Mucosa of gallbladder (tissue), 1 donor: ENCODE results near the gene SHISA6. TPM values are rescaled to one million over a fixed set of nuclear protein-coding genes. Genes with fewer than 3 reads are reported as not detected.

Source experiments
- DNase-seq: peaks from one replicate; pipeline ENCODE4 v3.0.0-alpha.2; 2020; ENCODE audit warnings: low spot score
- total RNA-seq: library from RNA; stranded (reverse); gene quantifications from one replicate; pipeline ENCODE4 v1.2.1, GENCODE V29; 2021
- donor health status: DM: no; HTN: no; CAD: no.

The SHISA6 gene
- 0.75 TPM for total RNA-seq

GRCh38 chr17:11240841-11241610 lies at the start of gene SHISA6:
Gene SHISA6, plus strand, starts transcription at chr17:11241213.
- no peak for DNase-seq

DNA sequence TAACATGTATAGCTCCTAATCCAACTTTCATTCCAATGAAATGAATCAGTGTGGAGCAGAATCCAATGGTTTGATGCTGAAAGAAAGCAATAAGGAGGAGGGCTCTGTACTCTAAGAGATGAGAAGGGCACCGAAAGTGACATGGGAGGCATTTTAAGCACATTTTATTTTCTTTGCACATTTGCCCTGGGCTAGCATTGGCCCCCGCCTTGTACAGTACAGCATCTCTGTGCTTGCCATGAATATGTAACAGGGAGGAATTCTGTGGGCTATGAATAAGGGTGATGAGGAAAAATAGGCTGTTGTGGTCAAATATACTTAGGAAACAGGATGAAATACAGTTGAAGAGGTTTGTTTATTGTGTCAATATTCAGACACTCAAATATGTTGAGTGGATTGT lies 45.2 kb upstream of the SHISA6 start:
- DNase-seq: no peak

GRCh38 chr17:11204991-11205390 lies 36.0 kb upstream of the SHISA6 start:
- DNase-seq: no peak

DNA sequence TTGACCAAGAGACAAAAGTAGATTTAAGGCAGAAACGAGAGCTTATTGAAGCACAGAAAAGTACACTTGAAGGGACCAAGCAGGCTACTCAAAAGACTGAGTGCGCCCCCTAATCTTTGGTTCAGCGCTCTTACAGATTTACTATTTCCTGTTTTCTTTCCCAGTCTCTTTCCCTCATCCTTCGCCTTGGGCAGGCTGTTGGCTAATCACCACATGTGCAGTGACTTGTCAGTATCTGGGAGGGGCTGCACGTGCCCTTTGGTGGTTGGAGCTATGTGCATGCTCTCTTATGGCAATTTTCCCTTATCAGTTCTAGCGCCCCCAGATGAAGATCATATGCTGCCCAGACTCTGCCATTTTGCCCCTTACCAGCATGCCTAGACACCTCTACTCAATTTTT lies 35.4 kb upstream of the SHISA6 start:
- DNase-seq: no peak

DNA sequence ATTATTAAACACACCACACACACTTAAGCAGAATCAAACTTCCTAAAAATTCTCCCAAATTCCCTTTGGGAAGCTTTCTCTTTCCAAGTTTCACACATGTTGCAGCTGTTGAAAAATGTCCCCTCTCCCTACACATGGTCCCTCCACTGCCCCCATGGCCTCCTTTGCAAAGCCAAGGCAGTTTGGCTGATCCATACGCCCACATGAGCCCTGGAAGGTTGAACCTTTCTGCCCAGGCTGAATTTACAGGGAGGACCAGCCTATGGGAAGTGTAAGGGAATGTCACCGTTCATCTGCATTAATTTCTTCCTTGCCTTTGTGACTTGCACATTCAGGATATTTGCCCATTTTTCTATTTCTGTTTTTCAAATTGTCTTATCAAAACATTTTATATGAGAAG lies 31.1 kb upstream of the SHISA6 start:
- DNase-seq: no peak

- DNase-seq: no peak
Measured at GRCh38 chr17:11212792-11213191, 28.2 kb upstream of the SHISA6 start.

GRCh38 chr17:11216976-11217375 lies 24.0 kb upstream of the SHISA6 start:
- DNase-seq: no peak

DNA sequence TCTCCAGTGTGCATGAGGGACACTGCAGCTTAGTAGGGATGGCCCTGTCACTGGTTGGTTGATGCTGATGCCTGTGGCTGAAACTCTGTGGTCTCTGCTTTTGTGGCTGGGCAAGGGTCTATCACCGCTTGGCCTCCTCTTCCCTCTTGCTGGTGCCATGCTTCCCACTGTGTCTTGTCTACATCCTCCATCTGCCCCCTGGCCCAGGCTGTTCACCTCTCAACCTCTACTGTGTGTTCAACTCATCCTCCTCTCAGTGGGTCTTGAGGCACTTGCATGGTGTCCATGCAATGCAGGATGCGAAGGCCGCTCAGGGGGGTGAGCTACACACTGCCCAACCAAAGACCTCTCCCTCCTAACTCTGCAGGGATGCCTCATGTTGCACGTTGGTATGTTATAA lies 19.8 kb upstream of the SHISA6 start:
- DNase-seq: no peak

GRCh38 chr17:11221721-11222120 lies 19.3 kb upstream of the SHISA6 start:
- DNase-seq: no peak

DNA sequence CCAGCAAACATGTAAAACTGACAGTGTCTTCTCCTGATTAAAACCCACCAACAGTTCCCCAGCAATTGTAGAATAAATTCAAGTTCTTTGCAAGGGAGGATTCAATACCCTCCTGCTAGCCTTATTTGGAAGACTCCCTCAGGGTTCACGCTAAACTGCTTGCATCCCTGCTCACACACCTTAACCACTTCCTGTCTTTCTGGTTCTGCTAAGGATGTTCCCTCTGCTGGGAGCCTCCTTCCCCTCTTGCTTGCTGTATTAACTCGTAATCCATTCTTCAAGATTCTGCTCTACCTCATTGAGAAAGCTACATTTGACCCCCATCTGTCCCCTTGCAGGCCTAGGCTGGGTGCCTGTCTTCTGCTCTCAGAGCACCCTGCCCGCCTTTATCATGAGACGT lies 2.3 kb upstream of the SHISA6 start:
- no peak for DNase-seq

DNA sequence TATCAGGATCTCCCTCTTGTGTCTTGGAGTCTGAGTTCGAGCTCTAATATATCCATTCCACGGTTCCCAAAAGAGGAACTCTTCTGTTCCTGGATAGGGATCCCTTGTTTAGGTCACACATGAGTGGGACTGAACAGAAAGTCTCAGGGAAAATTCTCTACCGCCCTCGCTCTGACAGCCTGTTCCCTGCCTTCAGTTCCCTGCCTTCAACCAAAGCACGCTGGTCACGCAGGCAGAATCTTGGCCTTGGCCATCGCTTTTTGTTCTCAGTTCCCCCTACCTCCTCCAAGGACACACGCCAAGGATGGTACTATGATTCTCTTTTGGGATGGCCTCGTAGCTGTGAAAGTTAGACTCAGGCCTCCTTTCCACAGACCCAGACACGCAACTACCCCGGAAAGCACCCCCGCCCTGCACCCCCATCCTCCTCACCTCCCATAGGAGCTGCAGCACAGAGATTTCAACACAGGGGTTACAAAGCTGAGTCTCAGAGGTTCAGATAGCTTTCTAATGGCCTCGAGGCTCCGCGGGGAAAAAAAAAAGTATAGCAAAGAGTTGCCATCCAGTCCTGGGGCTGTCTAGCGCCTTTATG lies 1.5 kb upstream of the SHISA6 start:
- DNase-seq: no peak

GRCh38 chr17:11240041-11240840 lies 772 bp upstream of the SHISA6 start:
- DNase-seq: no peak

DNA sequence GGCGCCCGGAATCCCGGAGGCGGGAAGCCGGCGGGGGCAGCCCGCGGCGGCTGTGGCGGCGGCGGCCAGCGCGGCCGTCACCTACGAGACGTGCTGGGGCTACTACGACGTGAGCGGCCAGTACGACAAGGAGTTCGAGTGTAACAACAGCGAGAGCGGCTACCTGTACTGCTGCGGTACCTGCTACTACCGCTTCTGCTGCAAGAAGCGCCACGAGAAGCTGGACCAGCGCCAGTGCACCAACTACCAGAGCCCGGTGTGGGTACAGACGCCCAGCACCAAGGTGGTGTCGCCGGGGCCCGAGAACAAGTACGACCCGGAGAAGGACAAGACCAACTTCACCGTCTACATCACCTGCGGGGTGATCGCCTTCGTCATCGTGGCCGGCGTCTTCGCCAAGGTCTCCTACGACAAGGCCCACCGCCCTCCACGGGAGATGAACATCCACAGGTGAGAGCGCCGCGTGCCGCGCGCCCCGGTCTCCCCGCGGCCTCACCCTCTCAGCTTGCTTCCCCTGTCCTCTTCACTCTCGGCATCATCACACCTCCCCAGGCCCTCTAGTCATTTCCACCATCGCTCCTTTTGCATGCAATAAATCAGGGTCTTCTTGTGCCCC lies 706 bp downstream of the SHISA6 start:
- DNase-seq: no peak

- DNase-seq: no peak
Measured at GRCh38 chr17:11242411-11242810, 1.4 kb downstream of the SHISA6 start.

DNA sequence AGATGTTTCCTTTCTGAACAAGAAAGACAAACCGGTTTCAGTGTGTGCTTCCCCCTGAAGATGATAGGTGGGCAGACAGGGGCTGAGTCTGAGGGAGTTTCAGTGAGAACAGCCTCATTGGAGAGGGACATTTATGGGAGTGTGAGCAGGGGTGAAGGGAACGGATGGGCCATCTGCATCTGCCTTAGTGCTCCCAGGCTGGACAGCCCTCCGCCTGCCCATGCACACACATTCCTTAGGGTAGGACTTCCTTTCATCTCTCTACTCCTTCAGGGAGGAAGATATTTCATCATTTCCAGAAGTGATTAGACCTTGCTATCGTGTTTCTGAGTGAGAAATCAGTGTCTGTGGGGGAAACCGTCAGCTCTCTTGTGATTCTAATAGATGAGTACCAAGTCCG lies 3.8 kb downstream of the SHISA6 start:
- no peak for DNase-seq

- no peak for DNase-seq
Measured at GRCh38 chr17:11245187-11245586, 4.2 kb downstream of the SHISA6 start.

DNA sequence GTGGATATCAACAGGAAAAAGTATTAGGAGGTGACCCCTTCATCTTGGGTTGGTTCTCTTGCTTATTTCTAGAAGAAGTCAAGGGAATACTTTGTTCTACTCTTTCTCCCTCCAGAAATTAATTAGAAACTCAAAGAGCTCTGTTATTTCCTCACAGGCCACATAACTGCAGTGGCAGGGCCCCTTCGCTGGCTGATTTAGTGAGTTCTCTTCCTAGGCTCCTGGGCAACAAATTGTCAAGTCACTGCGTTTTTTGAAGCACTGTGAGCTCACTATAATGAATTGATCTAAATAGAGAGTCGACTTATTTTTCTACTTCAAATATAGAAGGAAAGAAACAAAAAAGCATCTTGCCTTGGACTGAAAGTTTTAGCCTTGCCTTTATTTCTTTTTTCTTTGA lies 4.8 kb downstream of the SHISA6 start:
- DNase-seq: no peak

GRCh38 chr17:11250161-11250560 lies 9.1 kb downstream of the SHISA6 start:
- no peak for DNase-seq

- DNase-seq: no peak
Measured at GRCh38 chr17:11251561-11252107, 10.6 kb downstream of the SHISA6 start.

DNA sequence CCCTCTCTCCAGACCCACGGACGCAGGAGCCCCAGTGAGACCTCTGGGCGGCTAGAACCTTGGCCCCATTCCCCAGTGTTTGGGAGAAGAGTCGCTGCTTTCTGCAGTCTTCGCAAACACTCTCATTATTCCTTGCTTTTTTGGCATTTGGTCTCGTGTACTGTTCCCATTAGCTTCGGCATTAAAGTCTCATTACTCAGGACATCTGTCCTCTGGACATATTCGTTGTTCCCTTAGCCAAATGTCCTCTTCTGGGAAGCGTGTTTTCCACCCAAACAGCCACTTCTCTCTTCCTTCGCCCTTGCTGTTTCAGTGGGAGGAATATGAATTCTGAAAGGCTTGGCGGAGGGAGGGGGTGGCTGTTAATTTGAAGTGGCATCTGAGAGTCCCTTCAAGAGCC lies 11.1 kb downstream of the SHISA6 start:
- no peak for DNase-seq

DNA sequence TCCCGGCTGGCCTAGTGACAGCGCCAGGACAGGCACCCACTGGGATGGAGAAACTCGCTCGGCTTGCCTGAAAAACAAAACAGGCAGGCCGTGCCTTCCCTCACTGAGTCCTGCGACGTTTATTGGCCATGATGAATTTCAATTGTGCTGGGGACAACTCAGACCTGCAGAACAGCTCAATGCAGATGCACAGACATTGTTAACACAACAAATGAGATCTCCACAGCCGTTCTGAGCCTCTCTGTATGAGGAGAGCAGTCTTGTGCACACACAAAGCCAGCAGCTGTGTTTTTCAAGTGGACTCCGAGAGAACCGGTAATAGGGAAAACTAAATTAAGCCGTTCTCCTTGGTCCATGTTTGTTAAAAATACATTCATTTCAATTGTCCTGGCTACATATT lies 15.9 kb downstream of the SHISA6 start:
- no peak for DNase-seq

DNA sequence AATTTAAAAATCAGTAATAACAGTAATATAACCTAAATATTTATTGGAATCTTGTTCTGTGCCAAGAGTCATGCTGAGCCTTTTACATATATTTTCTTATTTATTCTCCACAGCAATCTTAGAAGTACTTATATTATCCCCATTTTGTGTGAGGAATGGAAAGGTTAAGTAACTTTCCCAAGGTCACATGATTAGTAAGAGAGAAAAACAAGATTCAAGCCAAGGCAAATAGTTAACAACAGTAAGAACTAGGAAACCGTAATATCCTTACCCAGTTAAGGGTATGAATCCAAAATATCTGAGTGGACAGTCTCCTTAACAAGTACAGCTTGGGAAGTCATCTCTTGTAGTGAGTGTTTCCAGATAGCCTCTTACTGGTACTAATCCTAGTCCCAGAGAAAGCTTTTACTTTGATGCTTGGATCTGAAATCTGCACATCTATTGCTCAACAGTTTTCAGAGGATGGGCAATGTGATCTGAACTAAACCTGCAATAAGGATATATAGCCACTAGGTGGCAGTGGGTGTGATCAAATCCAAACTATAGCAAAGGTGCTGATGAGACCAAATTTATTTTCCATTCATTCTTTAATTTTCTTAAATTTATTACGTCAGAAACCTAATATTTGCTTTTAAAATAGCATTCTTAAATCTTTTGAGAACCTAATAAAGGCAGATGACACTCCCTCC lies 23.3 kb downstream of the SHISA6 start:
- DNase-seq: no peak
